Renal cortex interstitium (tissue), 11 donors: ENCODE data around the gene ULBP3. TPM values are rescaled to one million over a fixed set of nuclear protein-coding genes. Genes with fewer than 3 reads are reported as not detected.
"Not testable (repeated sequence)": the region's sequence is repeated elsewhere in the genome, so short reads cannot be mapped to it uniquely, and the experiment has no call there.

Experiments used
- DNase-seq, 11 donors: peaks; one replicate each; pipeline ENCODE4 v3.0.0-alpha.2; 2013; ENCODE audit warnings: low read depth in 9 of 11, low spot score in 4 of 11; ENCODE audit errors: extremely low read depth in 1 of 11
- polyA plus RNA-seq, 3 donors: library from polyadenylated mRNA; unstranded; fragments of 120-200 nt; gene quantifications; one replicate each; pipeline ENCODE4 v1.2.1, GENCODE V29; 2013; ENCODE audit not compliant: insufficient read length in 3 of 3

The ULBP3 gene
- polyA plus RNA-seq, 3 donors = 9.6 to 11.3 (median 10.8) TPM

DNA sequence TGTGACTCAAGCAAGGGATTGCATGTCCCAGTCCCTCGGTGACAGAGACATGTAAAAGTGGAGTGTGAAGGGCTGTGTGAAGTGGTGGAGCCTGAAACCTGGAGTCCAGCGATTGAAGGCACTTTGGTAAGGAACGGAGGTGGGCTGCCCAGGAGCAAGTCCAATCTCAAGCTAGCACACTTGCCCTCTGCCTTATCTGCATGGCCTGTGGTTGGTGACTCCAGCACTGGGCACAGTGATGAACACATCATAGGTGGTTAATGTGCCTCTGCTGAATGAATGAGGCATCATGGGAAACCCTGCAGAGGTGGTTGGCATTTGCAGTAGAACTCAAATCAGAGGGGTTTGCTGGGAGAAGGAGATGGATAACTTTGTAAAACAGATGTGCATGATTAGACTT lies 14.9 kb upstream of the ULBP3 start:
- DNase-seq = no peak

DNA sequence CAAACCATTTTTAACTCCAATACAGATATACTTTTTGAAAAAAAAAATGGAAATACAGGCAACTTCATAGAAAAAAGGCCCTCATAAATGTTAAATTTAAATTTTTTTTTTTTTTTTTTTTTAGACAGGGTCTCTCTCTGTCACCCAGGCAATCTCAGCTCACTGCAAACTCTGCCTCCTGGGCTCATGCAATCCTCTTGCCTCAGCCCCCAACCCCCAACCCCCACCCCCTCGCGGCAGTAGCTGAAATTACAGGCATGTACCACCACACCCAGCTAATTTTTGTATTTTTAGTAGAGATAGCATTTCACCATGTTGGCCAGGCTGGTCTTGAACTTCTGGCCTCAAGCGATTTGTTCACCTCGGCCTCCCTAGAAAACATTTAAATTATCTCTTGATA lies 12.8 kb upstream of the ULBP3 start:
- DNase-seq = no peak

DNA sequence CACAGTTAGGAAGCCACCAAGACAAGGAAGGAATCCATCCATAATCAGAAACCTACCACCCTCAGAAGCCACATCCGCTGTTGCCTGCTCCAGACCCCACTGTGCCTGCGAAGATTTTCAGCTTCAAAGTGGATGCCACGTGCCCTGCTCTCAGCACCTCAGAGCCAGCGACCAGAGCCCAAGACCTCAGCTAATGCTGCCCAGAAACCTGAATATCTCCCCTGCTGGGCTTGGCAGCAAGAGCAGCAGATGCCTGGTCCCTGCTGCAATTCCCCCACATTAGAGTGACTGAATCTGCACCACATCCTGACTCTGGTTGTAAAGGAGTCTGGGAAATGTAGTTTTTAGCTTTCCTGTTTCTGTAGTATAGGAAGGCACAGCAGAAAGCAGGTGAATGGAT lies 10.7 kb upstream of the ULBP3 start:
- no peak for DNase-seq

DNA sequence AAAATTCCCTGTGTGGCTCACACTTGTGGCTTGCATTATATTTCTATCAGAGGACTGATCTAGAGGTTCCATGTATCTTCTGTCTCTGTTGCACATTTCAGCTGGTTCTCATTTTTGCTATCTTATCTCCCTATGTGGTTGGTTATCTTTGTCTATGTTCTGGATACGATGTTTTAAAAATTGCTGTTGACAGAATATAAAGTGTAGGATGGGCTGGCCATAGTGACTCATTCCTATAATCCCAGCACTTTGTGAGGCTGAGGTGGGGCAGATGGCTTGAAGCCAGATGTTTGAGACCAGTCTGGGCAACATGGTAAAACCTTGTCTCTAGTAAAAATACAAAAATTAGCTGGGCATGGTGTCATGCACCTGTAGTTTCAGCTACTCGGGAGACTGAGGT lies 9.9 kb upstream of the ULBP3 start:
- DNase-seq = no peak

DNA sequence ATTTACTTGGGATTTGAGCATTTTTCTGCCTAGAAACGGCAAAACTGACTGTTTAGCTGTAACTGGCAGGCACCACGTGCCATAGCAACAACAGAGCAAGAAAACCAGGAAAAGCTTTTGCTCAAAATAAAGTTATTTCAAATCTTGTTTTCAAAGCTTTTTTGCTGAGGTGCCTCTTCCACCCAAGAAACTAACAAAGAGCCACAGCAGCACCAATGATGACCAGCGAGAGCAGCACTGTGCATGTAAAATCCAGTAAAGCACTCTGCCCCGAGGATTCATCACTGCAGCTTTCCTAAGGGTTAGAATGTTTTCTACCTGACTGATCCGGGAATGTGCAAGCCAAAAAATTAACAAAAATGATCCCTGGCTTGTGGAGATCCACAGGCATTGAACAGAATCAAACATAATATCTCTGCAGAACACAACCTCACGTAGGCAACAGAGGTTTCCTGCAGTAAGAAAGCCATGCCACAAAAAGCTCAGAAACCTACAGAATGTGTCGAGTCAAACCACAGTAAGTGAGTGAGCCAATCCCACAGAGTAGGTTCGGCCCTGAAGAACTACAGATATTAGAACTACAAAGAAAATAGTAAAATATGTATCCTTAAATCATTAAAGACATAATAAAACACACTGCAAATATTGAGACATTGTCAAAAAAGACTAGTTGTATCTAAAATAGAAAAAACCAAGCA lies 7.4 kb upstream of the ULBP3 start:
- no peak for DNase-seq

DNA sequence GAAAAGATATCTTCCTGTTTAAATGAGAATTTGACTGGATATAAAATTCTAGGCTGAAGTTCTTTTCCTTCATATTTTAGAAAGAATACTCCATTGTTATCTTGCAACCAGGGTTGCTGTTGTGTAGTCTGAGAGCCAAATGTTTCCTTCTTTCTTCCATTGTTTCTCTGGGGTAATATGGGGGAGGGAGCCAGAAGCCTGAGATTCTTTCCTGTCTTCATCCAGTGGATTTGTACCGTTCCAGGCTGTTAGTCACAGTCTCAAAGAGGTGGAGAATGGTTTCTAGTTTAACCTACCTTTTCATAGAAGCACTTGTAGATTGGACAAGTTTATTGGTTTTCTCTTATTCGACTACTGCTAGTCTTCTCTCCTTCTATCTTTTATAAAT lies 6.1 kb upstream of the ULBP3 start:
- DNase-seq = no peak

DNA sequence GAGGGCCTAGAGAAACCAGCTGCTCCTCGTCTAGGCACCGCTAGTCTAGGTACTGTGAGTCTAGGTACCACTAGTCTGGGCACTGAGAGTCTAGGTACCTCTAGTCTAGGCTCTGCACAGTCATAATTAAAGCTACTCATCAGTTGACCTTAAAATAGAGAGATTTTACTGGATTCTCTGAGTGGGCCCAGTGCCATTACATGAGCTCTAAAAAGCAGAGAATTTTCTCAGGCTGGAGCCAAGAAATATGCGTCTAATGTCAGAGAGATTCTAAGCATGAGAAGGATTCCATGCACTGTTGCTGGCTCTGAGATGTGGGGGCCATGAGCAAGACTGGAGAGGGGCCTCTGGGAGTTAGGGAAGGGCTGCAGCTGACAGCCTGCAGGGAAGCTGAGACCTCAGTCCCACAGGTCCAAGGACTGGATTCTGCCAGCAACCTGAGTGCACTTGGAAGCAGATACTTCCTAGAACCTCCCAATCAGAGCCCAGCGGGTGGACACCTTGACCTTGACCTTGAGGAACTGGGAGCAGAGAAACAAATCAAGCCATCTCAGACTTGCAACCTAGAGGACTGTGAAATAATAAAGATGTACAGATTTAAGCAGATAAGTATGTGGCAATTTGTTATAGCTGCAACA lies 5.6 kb upstream of the ULBP3 start:
- DNase-seq = not testable (repeated sequence)

DNA sequence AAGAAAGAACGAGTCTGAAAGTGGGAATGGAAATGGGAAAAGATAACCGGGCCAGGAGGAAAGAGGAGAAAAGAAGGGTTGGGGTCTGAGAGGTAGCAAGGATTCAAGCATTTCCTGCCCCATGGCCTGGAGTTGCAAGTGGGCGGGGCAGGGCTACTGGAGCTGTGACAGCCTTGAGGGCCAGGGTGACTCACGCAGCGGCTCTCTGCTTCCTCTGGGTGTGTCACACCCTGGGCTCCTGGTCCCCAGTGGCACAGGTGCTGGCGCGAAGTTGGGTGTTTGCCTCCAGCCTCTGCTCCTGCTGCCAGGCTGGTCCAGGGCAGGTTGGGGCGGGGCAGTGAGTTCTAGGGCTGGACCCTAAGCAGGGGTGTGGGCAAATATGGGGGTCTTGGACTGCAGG lies 3.3 kb upstream of the ULBP3 start:
- DNase-seq = no peak

DNA sequence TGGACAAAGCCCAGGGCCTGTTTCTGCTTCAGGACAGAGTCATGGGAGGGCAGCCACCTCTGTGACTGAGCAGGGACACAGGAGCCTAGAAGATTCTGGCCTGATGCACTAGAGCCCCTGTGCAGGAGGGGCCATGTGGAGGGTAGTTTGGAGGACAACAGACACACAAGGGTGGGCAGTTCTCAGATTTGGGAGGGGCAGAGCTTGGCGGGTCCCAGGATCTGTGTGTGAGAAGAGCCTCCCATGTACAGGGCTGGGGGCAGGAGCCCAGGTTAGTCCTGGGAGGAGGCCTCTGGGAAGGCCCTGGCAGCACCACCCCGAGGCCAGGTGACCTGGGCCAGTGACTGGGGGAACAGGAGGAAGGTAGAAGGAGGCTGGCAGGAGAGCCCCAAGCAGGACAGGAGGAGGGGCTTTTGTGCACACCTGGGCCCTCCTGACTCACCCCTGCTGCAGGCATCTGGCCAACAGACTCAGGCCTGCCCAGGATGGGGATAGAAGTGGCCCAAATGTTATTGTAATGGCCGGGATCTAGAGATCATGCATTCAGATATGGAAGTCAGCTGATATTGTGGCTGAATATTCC lies 1.4 kb upstream of the ULBP3 start:
- DNase-seq = no peak

DNA sequence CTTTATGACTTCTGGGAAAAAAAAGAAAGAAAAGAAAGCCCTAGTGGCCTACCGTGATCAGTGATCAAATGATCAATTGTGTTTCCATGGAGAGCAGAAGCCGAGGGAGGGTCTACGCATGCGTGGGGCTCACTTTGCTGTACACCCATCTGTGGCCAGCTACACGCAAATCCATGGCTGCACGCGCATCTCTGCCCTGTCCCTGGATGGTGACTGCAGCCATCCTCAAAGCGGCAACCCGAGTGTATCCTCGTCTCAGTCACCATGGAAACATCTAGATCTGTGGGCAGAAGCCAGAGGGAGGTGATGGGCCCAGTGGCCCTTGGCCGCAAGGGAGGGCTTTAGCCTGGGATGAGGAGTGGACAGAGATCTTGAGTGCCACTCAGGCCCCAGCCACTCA lies 785 bp upstream of the ULBP3 start:
- no peak for DNase-seq

DNA sequence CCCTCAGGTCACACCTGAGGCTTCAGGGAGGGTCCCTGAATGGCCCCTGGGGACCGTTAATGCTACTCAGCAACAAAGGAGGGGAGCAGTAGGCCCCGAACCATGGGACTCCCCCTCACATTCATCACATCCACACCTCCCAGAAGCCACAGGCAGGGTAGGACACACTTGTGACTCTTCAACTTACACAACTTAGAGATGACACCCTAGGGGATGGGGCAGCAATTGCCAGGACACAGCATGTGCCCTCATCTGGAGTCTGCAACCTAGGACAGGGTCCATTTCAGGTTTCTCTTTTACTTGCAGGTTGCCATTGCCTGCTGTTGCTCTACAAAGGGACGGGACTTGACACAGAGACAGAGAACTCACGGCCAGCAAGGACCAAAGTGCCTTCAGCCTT lies 770 bp downstream of the ULBP3 start:
- no peak for DNase-seq

DNA sequence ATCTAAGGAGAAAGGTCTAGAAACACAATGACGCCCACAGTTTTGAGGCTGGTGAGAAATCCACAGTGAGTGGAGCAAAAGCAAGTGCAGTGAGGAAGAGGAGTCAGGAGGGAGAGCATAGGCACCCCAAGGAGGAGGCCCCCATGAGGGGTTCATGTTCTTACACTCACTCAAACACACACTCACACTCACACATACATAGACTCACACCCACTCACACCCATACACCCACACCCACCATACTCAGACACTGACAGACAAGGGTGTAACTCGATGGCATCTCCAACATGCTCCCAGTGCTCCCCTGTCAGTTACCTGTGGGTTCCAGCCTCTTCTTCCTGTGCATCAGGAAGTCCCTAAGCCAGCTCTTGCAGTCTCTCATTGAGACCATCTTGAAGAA lies 3.8 kb downstream of the ULBP3 start:
- DNase-seq = no peak

DNA sequence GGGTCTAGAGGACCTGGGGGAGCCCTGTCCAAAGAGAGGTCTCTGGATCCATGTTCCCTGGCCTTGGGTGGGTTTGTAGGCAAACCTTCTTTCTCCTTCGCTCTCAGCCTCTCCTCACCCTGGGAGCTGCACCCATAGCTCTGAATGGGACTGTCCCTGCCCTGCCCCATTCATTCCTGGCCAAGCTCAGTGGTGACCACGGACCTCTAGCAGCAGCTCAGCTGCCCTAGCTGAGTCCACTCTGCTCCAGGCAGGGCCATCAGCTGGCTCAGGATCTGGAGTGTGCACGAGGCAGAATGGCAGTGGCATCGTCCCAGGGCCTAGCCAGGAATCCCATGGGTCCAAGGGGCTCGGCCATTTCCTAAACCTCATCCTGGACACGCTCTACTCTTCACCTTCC lies 5.3 kb downstream of the ULBP3 start:
- no peak for DNase-seq

DNA sequence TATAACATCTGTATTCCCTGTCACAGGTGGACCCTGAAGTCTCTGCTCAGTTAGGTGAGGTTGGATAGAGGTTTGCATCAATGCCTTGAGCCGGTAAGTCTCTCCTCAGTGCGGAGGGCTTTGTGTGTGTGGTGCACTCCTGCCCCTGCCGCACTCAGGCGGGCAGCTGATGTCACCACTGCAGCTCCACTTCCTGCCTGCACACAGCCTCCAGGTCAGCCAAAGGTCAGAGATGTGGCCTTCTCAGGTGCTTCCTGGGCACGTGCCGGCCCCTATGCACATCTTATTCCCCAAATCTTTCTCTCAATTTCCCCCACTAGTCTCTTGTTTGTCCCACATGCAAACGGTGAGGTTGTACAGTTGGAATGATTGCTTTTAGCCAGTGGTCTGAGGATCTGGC lies 8.9 kb downstream of the ULBP3 start:
- not testable (repeated sequence) for DNase-seq

DNA sequence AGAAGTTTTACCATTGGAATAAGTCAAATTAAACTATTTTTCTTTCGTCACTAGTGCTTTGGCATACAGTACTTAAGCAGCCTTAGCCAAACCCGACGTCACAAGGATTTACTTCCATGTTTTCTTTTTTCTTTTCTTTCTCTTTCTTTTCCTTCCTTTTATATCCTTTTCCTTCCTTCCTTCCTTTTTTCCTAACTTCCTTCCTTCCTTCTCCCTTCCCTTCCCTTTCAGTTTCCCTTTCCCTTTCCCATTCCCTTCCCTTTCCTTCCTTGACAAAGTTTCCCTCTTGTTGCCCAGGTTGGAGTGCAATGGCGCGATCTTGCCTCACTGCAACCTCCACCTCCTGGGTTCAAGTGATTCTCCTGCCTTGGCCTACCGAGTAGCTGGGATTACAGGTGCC lies 9.9 kb downstream of the ULBP3 start:
- no peak for DNase-seq

DNA sequence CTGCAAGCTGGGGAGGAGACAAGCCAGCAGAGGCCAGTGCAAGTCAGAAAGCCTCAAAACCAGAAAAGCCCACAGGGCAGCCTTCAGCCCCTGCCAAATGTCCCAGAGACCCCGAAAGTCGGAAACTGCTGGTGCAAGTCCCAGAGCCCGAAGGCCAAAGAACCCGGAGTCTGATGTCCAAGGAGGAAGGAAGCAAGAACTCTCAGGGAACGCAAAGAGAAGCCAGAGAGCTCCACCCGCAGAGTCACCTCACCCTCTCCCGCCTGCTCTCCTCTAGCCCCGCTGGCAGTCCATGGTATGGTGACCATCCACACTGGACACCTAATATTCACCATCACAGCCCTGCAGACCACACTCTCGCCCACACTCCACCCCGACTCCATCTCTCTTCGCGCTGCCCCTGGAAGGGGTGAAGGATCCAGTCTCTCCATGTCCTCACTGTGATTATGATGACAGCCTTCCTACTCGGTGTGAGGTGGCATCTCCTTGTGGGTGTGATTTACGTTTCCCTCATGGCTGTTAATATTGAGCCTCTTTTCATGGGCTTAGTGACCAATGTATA lies 10.6 kb downstream of the ULBP3 start:
- DNase-seq = no peak

DNA sequence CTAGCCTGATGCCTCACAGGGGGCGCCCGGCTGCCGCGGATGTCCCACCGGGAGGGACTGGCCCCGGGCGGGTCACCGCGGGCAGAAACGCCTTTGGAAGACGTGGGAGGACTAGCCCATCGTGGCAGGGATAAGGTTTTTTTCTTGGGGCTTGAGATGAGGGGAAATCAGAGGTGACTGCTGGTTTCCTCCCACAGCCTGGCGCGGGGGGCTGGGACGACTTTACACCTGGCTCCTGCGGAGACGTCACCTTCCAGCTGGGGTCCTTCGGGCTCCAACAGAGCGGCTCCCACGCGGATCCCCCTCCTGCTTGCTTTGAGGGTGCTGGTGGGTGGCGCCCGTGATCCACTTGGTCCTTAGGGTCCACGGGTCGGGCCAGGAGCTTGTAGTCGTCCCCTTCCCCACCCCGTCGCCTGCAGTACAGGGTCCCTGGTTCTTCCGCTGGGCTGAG lies 11.4 kb downstream of the ULBP3 start:
- DNase-seq = no peak

DNA sequence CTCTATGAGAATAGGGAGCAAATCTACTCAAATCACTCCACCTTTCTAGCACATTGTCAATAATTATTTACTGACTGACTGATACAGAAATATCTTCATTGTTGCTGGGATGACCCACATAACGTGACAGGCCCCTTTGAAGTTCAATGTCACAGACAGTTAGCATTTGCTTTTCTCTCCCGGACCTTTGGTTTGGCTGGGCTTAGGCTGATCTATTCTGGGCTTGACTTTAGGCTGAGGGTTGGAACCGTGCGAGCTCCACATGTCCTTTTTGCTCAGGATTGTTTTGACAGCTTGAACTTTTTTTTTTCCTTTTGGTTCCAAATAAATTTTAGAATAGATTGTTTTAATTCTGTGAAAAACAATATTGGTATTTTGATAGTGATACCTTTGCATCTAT lies 12.0 kb downstream of the ULBP3 start:
- DNase-seq = no peak

DNA sequence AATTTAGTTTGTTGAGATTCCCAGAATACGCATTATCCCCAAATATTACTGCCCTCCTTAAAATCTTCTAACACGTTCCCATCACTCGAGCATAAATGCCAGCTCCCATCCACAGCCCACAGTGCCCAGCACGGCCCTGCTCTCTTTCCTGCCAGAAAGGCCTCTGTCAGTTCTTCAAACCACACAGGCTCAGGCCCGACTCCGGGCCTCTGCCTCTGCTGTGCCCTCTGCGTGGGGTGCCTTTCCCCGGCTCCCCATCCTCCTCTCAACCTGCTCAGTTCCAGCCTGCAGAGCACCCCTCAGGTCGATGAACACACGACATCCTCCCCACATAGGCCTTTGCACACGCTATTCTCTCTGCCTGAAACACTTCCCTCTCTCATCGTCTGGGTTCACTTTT lies 12.8 kb downstream of the ULBP3 start:
- DNase-seq = no peak

DNA sequence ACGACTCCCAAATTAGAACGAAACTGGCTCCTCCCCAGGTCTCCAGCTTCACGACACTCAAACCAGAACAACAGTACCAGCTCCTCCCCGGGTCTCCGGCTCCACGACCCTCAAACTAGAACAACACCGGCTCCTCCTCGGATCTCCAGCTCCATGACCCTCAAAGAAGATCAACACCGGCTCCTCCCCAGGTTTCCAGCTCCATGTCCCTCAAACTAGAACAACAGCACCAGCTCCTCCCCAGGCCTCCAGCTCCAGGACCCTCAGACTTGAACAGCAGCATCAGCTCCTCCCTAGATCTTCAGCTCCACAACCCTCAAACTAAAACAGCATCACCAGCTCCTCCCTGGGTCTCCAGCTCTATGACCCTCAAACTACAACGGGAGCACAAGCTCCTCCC lies 13.8 kb downstream of the ULBP3 start:
- no peak for DNase-seq

DNA sequence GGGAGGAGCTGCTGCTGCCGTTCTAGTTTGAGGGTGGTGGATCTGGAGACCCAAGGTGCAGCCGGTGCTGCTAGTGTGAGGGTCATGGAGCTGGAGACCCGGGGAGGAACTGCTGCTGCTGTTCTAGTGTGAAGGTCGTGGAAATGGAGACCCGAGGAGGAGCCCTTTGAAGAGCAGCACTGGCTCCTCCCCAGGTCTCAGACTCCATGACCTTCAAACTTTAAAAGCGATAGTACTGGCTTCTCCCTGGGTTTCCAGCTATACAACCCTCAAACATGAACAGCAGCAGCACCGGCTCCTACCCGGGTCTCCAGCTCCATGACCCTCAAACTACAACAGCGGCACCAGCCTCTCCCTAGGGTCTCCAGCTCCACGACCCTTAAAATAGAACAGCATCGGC lies 15.5 kb downstream of the ULBP3 start:
- DNase-seq = no peak
